GM23248 (cell line): ENCODE measurements around the gene SPPL3. TPM values are rescaled to one million over a fixed set of nuclear protein-coding genes. Genes with fewer than 3 reads are reported as not detected.

Experiments used
- DNase-seq: peaks from one replicate; pipeline ENCODE4 v3.0.0-alpha.2; 2015
- H2AFZ ChIP-seq: fragments of 200-600 bp; sonication (generic); 2 replicates; pipeline ENCODE4 v1.6.1; 2016; ENCODE audit warnings: antibody characterized with exemption
- H3F3A ChIP-seq: fragments of 200-600 bp; sonication (generic); 2 replicates; pipeline ENCODE4 v1.6.1; 2016; ENCODE audit warnings: mild to moderate bottlenecking, antibody characterized with exemption, mixed run types; ENCODE audit not compliant: insufficient read depth
- H3K27ac ChIP-seq: fragments of 200-600 bp; sonication (generic); 2 replicates; pipeline ENCODE4 v1.5.1; 2016; ENCODE audit warnings: mild to moderate bottlenecking
- H3K27me3 ChIP-seq: fragments of 200-600 bp; sonication (generic); replicated peaks from 2 replicates; pipeline ENCODE4 v1.6.1; 2016; ENCODE audit warnings: mild to moderate bottlenecking; ENCODE audit not compliant: insufficient read depth
- H3K36me3 ChIP-seq: fragments of 200-600 bp; sonication (generic); 2 replicates; pipeline ENCODE4 v1.6.1; 2016; ENCODE audit warnings: low read depth, mild to moderate bottlenecking
- H3K4me1 ChIP-seq: fragments of 200-600 bp; sonication (generic); 2 replicates; pipeline ENCODE4 v1.6.1; 2016; ENCODE audit warnings: mild to moderate bottlenecking; ENCODE audit not compliant: insufficient read depth
- H3K4me2 ChIP-seq: fragments of 200-600 bp; sonication (generic); one replicate; pipeline ENCODE4 v1.6.1; 2016; ENCODE audit warnings: mild to moderate bottlenecking; ENCODE audit not compliant: unreplicated experiment
- H3K4me3 ChIP-seq: fragments of 200-600 bp; sonication (generic); 2 replicates; pipeline ENCODE4 v1.5.1; 2016; ENCODE audit warnings: mild to moderate bottlenecking
- H3K79me2 ChIP-seq: fragments of 200-600 bp; sonication (generic); 2 replicates; pipeline ENCODE4 v1.6.1; 2016; ENCODE audit warnings: mild to moderate bottlenecking; ENCODE audit not compliant: insufficient read depth
- H3K9ac ChIP-seq: fragments of 200-600 bp; sonication (generic); 2 replicates; pipeline ENCODE4 v1.6.1; 2016; ENCODE audit warnings: mild to moderate bottlenecking
- H3K9me2 ChIP-seq: fragments of 200-600 bp; sonication (generic); 2 replicates; pipeline ENCODE4 v1.6.1; 2016; ENCODE audit warnings: mixed run types, mild to moderate bottlenecking, moderate library complexity; ENCODE audit not compliant: insufficient read depth
- H3K9me3 ChIP-seq: fragments of 200-600 bp; sonication (generic); one replicate; pipeline ENCODE4 v1.6.1; 2017; ENCODE audit warnings: low read depth
- H4K20me1 ChIP-seq: fragments of 200-600 bp; sonication (generic); 2 replicates; pipeline ENCODE4 v1.6.0; 2016; ENCODE audit not compliant: insufficient read depth
- EZH2 ChIP-seq: fragments of 200-600 bp; sonication (generic); IDR thresholded peaks from 2 replicates; pipeline ENCODE4 v1.6.1; 2018; ENCODE audit warnings: antibody characterized with exemption, mild to moderate bottlenecking; ENCODE audit not compliant: insufficient read depth, poor library complexity, severe bottlenecking
- EZH2phosphoT487 ChIP-seq: fragments of 200-600 bp; sonication (generic); IDR thresholded peaks from 2 replicates; pipeline ENCODE4 v1.6.1; 2018; ENCODE audit warnings: antibody characterized with exemption, moderate library complexity, mild to moderate bottlenecking, low read depth; ENCODE audit not compliant: insufficient read depth
- WGBS, 2 experiments: methylation state at CpG; one replicate each; pipeline ENCODE4 v1.1.6; 2015 to 2017; ENCODE audit warnings: low lambda C conversion rate in 2 of 2, low coverage in 1 of 2; ENCODE audit errors: missing lambda C conversion rate in 2 of 2; 5-methylcytosine and 5-hydroxymethylcytosine counted together
- in situ Hi-C: fragments of 300-500 bp; cut with MboI; formaldehyde crosslinking; loops from 2 replicates; pipeline ENCODE4 v1.15.0; 2020
- polyA plus RNA-seq: library from polyadenylated mRNA; unstranded; fragments of >200 nt; fragmentation: Nextera tagmentation; extraction: Ambion mirVana; gene quantifications from 2 replicates; pipeline ENCODE4 v1.2.1, GENCODE V29; 2016
- total RNA-seq: library from RNA; depleted of rRNA; stranded (reverse); fragments of >200 nt; shearing (Covaris generic); gene quantifications from 2 replicates; pipeline ENCODE4 v1.2.3, GENCODE V29; 2014

The SPPL3 gene
- total and polyA plus RNA-seq, 2 experiments from 2014 or later, result 8.1 to 24.8 TPM

- H3K9ac ChIP-seq, result no peak overlapping the region
- 71 to 76% methylated on average over 4 of the region's 4 CpGs for WGBS, 2 experiments
- TF ChIP-seq EZH2phosphoT487, result no peak
- no peak overlapping the region for H2AFZ ChIP-seq
- no peaks in the 10 kb centered on the region for H4K20me1 ChIP-seq
- peaks cover 89% of the 10 kb centered on the region for H3K79me2 ChIP-seq
- no peak for DNase-seq
- no peaks in the 10 kb centered on the region for H3K36me3 ChIP-seq
- no peaks in the 10 kb centered on the region for H3K27me3 ChIP-seq
- no peaks in the 10 kb centered on the region for H3F3A ChIP-seq
- H3K4me1 ChIP-seq, result no peaks in the 10 kb centered on the region
- no peak overlapping the region for H3K27ac ChIP-seq
- no peak overlapping the region for H3K4me2 ChIP-seq
- H3K9me2 ChIP-seq, result no peaks in the 10 kb centered on the region
- no peaks in the 10 kb centered on the region for H3K9me3 ChIP-seq
- no peak overlapping the region for H3K4me3 ChIP-seq
- in situ Hi-C loops, result no loop called here
Observed at GRCh38 chr12:120873226-120873625, 30.9 kb downstream of the SPPL3 start.

- Histone ChIP-seq H3K79me2 (peaks cover 96% of the 10 kb centered on the region), H3F3A (no peaks in the 10 kb centered on the region), H3K27ac (no peak overlapping the region), H3K4me2 (no peak overlapping the region), H3K27me3 (no peaks in the 10 kb centered on the region), H2AFZ (no peak overlapping the region), H3K9me2 (no peaks in the 10 kb centered on the region), H3K9ac (no peak overlapping the region), H3K36me3 (no peaks in the 10 kb centered on the region), H3K4me1 (no peaks in the 10 kb centered on the region), H4K20me1 (no peaks in the 10 kb centered on the region), H3K4me3 (no peak overlapping the region), H3K9me3 (no peaks in the 10 kb centered on the region)
- in situ Hi-C loops, result no loop called here
- DNase-seq, result no peak
- no peak for TF ChIP-seq EZH2
- no peak for TF ChIP-seq EZH2phosphoT487
- 75% methylated on average over 5 of the region's 5 CpGs for WGBS, 2 experiments
Observed at GRCh38 chr12:120872487-120872886, 31.7 kb downstream of the SPPL3 start.

GRCh38 chr12:120870415-120870814 lies 33.7 kb downstream of the SPPL3 start:
- no peaks in the 10 kb centered on the region for H3K9me3 ChIP-seq
- WGBS, 2 experiments, result 96 to 100% methylated on average over 1 of the region's 1 CpG
- no peak for TF ChIP-seq EZH2phosphoT487
- TF ChIP-seq EZH2, result no peak

GRCh38 chr12:120869376-120869775 lies 34.8 kb downstream of the SPPL3 start:
- H2AFZ ChIP-seq, result no peak overlapping the region
- no peaks in the 10 kb centered on the region for H3K9me3 ChIP-seq
- in situ Hi-C loops, result no loop called here

More at GRCh38 chr12:120870415-120870814, 33.7 kb downstream of the SPPL3 start:
- H3K27me3 ChIP-seq, result no peaks in the 10 kb centered on the region
- H3K4me3 ChIP-seq, result no peak overlapping the region
- H4K20me1 ChIP-seq, result no peaks in the 10 kb centered on the region
- in situ Hi-C loops, result no loop called here
- H3K27ac ChIP-seq, result no peak overlapping the region
- no peak overlapping the region for H3K4me2 ChIP-seq
- H3K9ac ChIP-seq, result no peak overlapping the region
- no peaks in the 10 kb centered on the region for H3K9me2 ChIP-seq
- H3F3A ChIP-seq, result no peaks in the 10 kb centered on the region
- no peak overlapping the region for H2AFZ ChIP-seq
- no peak for DNase-seq
- H3K36me3 ChIP-seq, result no peaks in the 10 kb centered on the region
- H3K4me1 ChIP-seq, result no peaks in the 10 kb centered on the region
- peaks cover 91% of the 10 kb centered on the region for H3K79me2 ChIP-seq

GRCh38 chr12:120866108-120866507 lies 38.0 kb downstream of the SPPL3 start:
- Histone ChIP-seq H3K4me2 (no peak overlapping the region), H3K9me3 (no peaks in the 10 kb centered on the region), H3K27ac (no peak overlapping the region), H3K4me3 (no peak overlapping the region), H3K9me2 (no peaks in the 10 kb centered on the region), H3K27me3 (no peaks in the 10 kb centered on the region), H4K20me1 (no peaks in the 10 kb centered on the region; the same call in 1 of the 2 replicates), H3F3A (no peaks in the 10 kb centered on the region), H3K9ac (no peak overlapping the region), H3K79me2 (peaks cover 90% of the 10 kb centered on the region), H3K4me1 (no peaks in the 10 kb centered on the region), H2AFZ (no peak overlapping the region), H3K36me3 (no peaks in the 10 kb centered on the region)
- TF ChIP-seq EZH2 (no peak), EZH2phosphoT487 (no peak)
- in situ Hi-C loops, result no loop called here
- WGBS, 2 experiments, result 82 to 90% methylated on average over 4 of the region's 4 CpGs
- no peak for DNase-seq

More at GRCh38 chr12:120869376-120869775, 34.8 kb downstream of the SPPL3 start:
- 65 to 67% methylated on average over 4 of the region's 4 CpGs for WGBS, 2 experiments
- Histone ChIP-seq H3K79me2 (peaks cover 91% of the 10 kb centered on the region), H3K27ac (no peak overlapping the region), H3K4me2 (no peak overlapping the region), H3F3A (no peaks in the 10 kb centered on the region), H3K36me3 (no peaks in the 10 kb centered on the region), H3K9me2 (no peaks in the 10 kb centered on the region), H3K4me1 (no peaks in the 10 kb centered on the region), H3K27me3 (no peaks in the 10 kb centered on the region), H3K9ac (no peak overlapping the region), H3K4me3 (no peak overlapping the region), H4K20me1 (no peaks in the 10 kb centered on the region; the same call in 1 of the 2 replicates)
- DNase-seq, result no peak
- TF ChIP-seq EZH2 (no peak), EZH2phosphoT487 (no peak)
